Measurements from ENCODE around the gene PCDHGB6. TPM values are rescaled to one million over a fixed set of nuclear protein-coding genes. Genes with fewer than 3 reads are reported as not detected.
"Not testable (repeated sequence)": the region's sequence is repeated elsewhere in the genome, so short reads cannot be mapped to it uniquely, and the experiment has no call there.

The PCDHGB6 gene
- total and polyA plus RNA-seq, 2 donors (not counting 3 experiments of a cell fraction or from before 2014, with no cell fraction given): 2.3 to 4.8 TPM

- BruUV-seq (replicated peaks); POLR2A ChIA-PET: not testable (repeated sequence)
- CTCF ChIA-PET: interaction anchor here (1.4 to 3.2 kb wide), 3 partner anchors 7 to 188 kb away, joined by 4 to 41 read pairs (median 10); partner anchors contain the start of gene PCDHGA7
Measured at GRCh38 chr5:141375444-141376155, 32.2 kb upstream of the PCDHGB6 start.

GRCh38 chr5:141382469-141383294, 25.1 kb upstream of the PCDHGB6 start, which contains the start of gene PCDHGA7:
Gene PCDHGA7, plus strand, starts transcription at chr5:141382742. Its CDS starts 158 bp downstream, at chr5:141382900.
- no TSS peak for BruUV-seq (replicated peaks)
- H3K4me2 ChIP-seq (ENCODE audit: insufficient read depth, low read length): peak within 1 kb of the TSS; percentile 22
- peak within 1 kb of the TSS in 2 of 3 experiments; percentile 11 to 39 for H3K4me3 ChIP-seq (replicated peaks in 1 of 3; ENCODE audit: insufficient read depth in 1 of 3, low read depth in 1 of 3, low read length in 3 of 3)
- TF ChIP-seq POLR2A (IDR thresholded peaks at IDR 0.05; ENCODE audit: low read depth, low read length) (no peak), JUN (IDR thresholded peaks at IDR 0.05; ENCODE audit: borderline replicate concordance, insufficient read depth, insufficient read length, low read depth) (no peak), MAX (IDR thresholded peaks at IDR 0.05; ENCODE audit: insufficient read depth, insufficient read length) (no peak), FOS (IDR thresholded peaks at IDR 0.05; ENCODE audit: borderline replicate concordance, insufficient read depth, low read length) (no peak), POLR2AphosphoS5 (IDR thresholded peaks at IDR 0.05; ENCODE audit: insufficient read depth, low read depth, low read length) (no peak), CTCF (IDR thresholded peaks at IDR 0.05; ENCODE audit: extremely low read depth in 1 of 2, insufficient read depth in 1 of 2, low read depth in 1 of 2, low read length in 2 of 2) (peak; percentile 26 to 35), GATA2 (IDR thresholded peaks at IDR 0.05; ENCODE audit: insufficient read depth, insufficient read length, low read depth, low read length) (no peak), MYC (IDR thresholded peaks at IDR 0.05; ENCODE audit: low read depth, low read length) (no peak), EZH2 (IDR thresholded peaks at IDR 0.05; ENCODE audit: borderline replicate concordance, low read depth, low read length, severe bottlenecking) (peak; percentile 44)
- CTCF ChIA-PET: interaction anchor here (0.8 to 3.6 kb wide), 12 partner anchors 9 to 185 kb away, joined by 3 to 21 read pairs (median 6); partner anchors contain the start of genes PCDHGA1, PCDHGA11, PCDHGA12 and PCDHGA2
- H4K20me1 ChIP-seq (replicated peaks; ENCODE audit: control insufficient read depth, extremely low read depth, insufficient read depth, low read length): no peaks in the 10 kb centered on the region
- no peak within 1 kb of the TSS for H3K27ac ChIP-seq (ENCODE audit: insufficient read depth, low read depth, low read length)
- FAIRE-seq (peak; percentile 76), DNase-seq (ENCODE audit: low read depth, low spot score) (peak; percentile 34)
- H3K4me1 ChIP-seq (ENCODE audit: control insufficient read depth, extremely low read depth, insufficient read depth, low read length): no peaks in the 10 kb centered on the region
- no peaks in the 10 kb centered on the region for H3K79me2 ChIP-seq (ENCODE audit: control insufficient read depth, insufficient read depth, low read length)
- no peaks in the 10 kb centered on the region for H3K36me3 ChIP-seq (ENCODE audit: control insufficient read depth in 2 of 2, extremely low read depth in 1 of 2, insufficient read depth in 2 of 2, low read length in 2 of 2)
- POLR2A ChIA-PET: no interaction called here
- no peaks in the 10 kb centered on the region for H3K9me1 ChIP-seq (replicated peaks; ENCODE audit: control insufficient read depth, extremely low read depth, insufficient read depth, low read length)
- H3K9me3 ChIP-seq (replicated peaks; ENCODE audit: control insufficient read depth, insufficient read depth, low read length): no peaks in the 10 kb centered on the region
- H3K9ac ChIP-seq (replicated peaks; ENCODE audit: extremely low read depth, insufficient read depth, low read length): no peak within 1 kb of the TSS
- H2AFZ ChIP-seq (ENCODE audit: low read depth, low read length): peak within 1 kb of the TSS; percentile 56
- dilution Hi-C loops (cut with MboI; ENCODE audit: extremely low pct_ligation_motif_present, low sequenced_read_pairs) (no loop called here), intact Hi-C loops (cut with micrococcal nuclease) (no loop called here)
- peaks cover 29 to 61% of the 10 kb centered on the region in 2 experiments for H3K27me3 ChIP-seq (ENCODE audit: control insufficient read depth in 2 of 2, insufficient read depth in 2 of 2, low read length in 2 of 2)

More at GRCh38 chr5:141375444-141376155, 32.2 kb upstream of the PCDHGB6 start:
- H3K27me3 ChIP-seq (ENCODE audit: control insufficient read depth in 2 of 2, insufficient read depth in 2 of 2, low read length in 2 of 2): peaks cover 30 to 67% of the 10 kb centered on the region in 2 experiments
- intact Hi-C loops (cut with micrococcal nuclease); H3K9ac ChIP-seq (replicated peaks; ENCODE audit: extremely low read depth, insufficient read depth, low read length); H3K9me3 ChIP-seq (replicated peaks; ENCODE audit: control insufficient read depth, insufficient read depth, low read length); H3K36me3 ChIP-seq (ENCODE audit: control insufficient read depth in 2 of 2, extremely low read depth in 1 of 2, insufficient read depth in 2 of 2, low read length in 2 of 2); dilution Hi-C loops (cut with MboI; ENCODE audit: extremely low pct_ligation_motif_present, low sequenced_read_pairs); H3K9me1 ChIP-seq (replicated peaks; ENCODE audit: control insufficient read depth, extremely low read depth, insufficient read depth, low read length); H3K4me1 ChIP-seq (ENCODE audit: control insufficient read depth, extremely low read depth, insufficient read depth, low read length); H3K4me2 ChIP-seq (ENCODE audit: insufficient read depth, low read length); H2AFZ ChIP-seq (ENCODE audit: low read depth, low read length); DNase-seq (ENCODE audit: low read depth, low spot score); FAIRE-seq; H4K20me1 ChIP-seq (replicated peaks; ENCODE audit: control insufficient read depth, extremely low read depth, insufficient read depth, low read length); H3K27ac ChIP-seq (ENCODE audit: insufficient read depth, low read depth, low read length); H3K4me3 ChIP-seq (replicated peaks in 1 of 3; ENCODE audit: insufficient read depth in 1 of 3, low read depth in 1 of 3, low read length in 3 of 3); H3K79me2 ChIP-seq (ENCODE audit: control insufficient read depth, insufficient read depth, low read length): not testable (repeated sequence)
- TF ChIP-seq EZH2 (IDR thresholded peaks at IDR 0.05; ENCODE audit: borderline replicate concordance, low read depth, low read length, severe bottlenecking): peak; percentile 9
